Superior temporal gyrus (tissue), 1 donor: ENCODE results near the gene ZNF100.
"Not testable (repeated sequence)": the region's sequence is repeated elsewhere in the genome, so short reads cannot be mapped to it uniquely, and the experiment has no call there.

Source experiments
- DNase-seq: peaks from one replicate; pipeline ENCODE4 v3.0.0-alpha.2; 2016; ENCODE audit errors: extremely low spot score

ZNF100 gene

DNA sequence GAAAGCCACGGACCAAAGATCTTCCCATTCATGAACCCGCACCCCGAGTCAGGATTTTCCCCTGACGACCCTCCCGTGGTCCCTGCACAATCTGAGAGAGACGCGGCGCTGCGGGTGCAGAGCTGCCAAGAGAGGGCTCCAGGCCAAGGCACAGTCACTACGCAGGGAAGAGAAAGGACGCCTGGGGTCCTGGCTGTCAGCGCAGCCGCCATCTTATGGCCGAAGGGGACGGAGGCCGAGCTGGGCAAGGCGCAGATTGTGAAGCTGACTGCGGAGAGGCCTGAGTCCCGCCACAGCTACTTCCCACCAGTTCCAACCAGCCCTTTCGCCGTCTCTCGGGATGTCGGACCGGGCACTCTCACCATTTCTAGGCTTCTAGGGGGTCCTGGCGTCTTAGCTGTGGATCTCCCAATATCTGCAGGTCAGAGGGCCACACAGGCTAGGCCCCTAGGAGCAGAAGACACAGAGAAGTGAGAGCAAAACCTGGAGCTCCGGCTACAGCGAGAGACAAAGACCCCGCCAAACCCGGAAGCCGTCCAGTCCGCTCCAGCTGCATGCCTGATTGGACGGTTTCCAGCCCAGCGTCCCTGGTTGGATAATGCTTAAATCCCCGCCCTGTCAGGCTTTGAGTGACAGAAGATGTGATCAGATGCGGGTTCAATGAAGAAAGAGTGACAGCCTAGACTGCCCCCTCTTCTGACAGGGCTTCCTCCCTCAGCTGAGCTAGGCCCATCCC, at the start of gene ZNF100:
ZNF100 (minus strand) TSS at position 515 of the 736 bp plus-strand sequence; CDS start at position 365, 150 bp downstream.
- DNase-seq, result peak; percentile 96

DNA sequence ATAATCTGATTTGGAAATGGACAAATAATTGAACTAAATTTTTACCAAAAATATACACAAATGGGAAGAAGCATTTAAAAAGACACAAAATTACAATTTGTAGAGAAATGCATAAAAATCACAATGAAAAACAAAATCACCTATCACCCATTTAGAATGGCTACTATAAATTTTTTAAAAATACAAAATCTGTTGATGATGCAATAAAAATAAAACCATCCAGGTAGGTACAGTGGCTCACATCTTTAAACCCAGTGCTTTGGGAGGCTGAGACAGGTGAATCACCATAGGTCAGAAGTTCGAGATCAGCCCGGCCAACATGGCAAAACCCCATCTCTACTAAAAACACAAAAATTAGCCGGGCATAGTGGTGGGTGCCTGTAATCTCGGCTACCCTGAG, 45.1 kb upstream of the ZNF100 start:
- no peak for DNase-seq

DNA sequence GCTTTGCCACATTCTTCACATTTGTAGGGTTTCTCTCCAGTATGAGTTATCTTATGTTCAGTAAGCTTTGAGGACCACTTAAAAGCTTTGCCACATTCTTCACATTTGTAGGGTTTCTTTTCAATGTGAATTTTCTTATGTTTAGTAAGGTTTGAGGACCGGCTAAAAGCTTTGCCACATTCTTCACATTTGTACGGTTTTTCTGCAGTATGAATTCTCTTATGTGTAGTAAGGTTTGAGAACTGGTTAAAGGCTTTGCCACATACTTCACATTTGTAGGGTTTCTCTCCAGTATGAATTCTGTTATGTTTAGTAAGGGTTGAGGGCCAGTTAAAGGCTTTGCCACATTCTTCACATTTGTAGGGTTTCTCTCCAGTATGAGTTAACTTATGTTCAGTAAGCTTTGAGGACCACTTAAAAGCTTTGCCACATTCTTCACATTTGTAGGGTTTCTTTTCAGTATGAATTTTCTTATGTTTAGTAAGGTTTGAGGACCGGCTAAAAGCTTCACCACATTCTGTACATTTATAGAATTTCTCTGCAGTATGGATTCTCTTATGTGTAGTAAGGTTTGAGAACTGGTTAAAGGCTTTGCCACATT, 41.1 kb upstream of the ZNF100 start:
- not testable (repeated sequence) for DNase-seq

DNA sequence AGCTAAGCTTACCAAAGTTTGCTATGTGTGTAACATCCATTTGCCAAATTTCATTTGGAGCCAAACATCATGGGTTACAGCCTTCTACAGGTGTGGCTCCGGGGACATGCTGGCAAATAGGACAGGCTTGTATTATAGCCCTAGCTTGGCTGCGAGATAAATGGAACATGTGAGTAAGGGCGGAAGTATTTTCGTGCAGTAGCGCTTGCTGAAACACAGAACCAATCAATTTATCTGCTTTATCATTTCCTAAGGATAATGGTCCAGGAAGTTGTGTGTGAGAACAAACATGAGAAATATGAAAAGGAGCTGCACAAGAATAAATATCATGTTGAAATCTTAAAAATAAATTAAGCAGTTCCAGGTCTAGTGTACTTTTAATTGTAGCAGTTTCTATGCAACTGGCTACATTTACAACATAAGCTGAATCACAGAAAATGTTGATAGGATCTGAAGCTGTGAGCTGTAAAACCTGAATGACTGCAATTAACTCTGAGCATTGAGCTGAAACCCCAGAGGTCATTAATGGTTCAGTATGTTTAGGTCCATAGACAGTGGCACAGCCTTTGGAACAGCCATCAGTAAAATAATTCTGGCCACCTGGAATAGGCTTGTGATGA, 22.2 kb upstream of the ZNF100 start:
- DNase-seq, result no peak

DNA sequence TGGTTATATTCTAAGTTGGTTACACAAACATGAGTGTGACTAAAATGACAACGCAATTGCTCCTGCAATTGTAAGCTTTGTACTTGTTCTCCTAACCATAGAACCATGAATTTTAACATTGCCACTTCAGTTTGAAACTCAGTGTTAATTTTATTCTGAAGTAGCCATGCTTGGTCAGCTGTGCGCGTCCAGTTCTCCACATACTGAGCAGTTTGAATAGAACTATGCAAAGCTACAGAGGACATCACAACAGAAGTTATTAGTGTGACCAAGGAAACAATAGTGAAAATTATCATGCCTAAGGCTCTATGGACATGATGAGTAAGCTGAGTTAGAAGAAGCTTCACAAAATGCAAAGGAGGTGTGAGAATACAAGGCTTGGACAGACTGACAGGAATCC, 19.6 kb upstream of the ZNF100 start:
- DNase-seq, result no peak

DNA sequence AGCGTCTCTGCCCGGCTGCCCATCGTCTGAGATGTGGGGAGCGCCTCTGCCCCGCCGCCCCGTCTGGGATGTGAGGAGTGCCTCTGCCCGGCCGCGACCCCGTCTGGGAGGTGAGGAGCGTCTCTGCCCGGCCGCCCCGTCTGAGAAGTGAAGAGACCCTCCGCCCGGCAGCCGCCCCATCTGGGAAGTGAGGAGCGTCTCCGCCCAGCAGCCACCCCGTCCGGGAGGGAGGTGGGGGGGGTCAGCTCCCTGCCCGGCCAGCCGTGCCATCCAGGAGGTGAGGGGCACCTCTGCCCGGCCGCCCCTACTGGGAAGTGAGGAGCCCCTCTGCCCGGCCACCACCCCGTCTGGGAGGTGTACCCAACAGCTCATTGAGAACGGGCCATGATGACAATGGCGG, 8.4 kb upstream of the ZNF100 start:
- not testable (repeated sequence) for DNase-seq

DNA sequence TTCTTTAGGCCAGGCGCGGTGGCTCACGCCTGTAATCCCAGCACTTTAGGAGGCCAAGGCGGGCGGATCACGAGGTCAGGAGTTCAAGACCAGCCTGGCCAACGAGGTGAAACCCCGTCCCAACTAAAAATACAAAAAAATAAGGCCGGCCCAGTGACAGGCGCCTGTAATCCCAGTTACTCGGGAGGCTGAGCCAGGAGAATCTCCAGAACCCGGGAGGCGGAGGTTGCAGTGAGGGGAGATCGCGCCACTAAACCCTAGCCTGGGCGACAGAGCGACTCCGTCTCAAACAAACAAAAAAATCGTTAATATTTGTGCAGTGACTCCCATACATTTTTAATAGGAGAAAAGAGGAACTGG, 694 bp downstream of the ZNF100 start:
- not testable (repeated sequence) for DNase-seq

DNA sequence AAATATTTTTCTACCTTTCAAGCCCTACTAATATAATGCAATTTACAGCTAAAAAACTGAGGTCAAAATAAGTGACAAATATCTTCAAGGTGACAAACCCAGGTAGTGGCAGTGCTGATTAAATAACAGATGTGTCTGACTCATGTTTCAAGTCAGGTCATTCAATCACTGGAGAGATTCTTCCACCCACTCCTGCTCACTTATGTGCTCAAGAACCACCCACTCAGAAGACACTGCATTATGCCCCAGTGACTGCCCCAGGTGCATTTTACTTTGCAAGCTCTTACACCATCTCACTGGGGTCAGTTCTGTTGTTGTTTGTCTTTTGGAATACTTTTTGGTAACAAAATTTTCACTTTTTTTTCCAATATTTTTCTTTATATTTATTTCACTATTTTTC, 2.2 kb downstream of the ZNF100 start:
- no peak for DNase-seq

DNA sequence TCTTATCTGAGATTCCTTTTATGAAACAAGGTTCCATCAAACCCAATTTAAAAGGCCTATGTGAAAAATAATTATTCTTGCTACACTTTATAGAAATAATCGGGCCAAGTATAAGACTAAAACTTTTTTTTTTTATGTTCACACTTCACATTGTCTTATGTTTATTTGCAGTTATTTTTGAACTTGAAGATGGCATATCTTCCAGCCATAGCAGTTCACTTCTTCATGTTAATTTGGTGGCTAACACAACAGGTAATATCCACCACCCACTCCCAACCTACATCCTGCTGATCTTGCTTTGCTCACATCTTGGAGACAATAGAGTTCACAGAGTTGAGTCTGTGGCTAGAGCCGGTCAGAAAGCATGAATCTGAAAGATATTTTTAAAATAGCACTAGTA, 5.8 kb downstream of the ZNF100 start:
- not testable (repeated sequence) for DNase-seq

DNA sequence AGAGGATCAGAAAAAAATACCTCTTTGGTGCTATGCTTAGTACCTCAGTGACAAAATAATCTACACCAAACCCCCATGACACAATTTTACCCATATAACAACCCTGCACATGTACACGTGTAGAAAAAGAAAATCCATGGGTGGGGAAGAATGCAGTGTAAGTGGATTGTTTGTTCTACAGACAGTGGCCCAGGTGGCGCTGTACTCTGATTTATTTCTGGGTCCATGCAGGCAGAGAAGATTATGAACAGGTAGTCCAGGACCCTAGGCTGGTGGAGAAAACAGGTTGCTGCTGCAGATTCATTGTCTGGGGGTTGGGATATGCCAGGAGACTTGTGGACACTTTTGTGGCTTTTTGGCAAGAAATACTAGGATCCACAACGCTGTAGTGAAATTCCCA, 9.1 kb downstream of the ZNF100 start:
- no peak for DNase-seq

DNA sequence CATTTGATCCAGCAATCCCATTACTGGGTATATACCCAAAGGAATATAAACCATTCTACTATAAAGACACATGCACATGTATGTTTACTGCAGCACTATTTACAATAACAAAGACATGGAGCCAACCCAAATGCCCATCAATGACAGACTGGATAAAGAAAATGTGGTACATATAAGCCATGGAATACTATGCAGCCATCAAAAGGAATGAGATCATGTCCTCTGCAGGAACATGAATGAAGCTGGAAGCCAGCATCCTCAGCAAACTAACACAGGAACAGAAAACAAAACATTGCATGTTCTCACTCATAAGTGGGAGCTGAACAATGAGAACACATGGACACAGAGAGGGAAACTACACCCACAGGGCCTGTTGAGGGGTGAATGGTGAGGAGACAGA, 11.8 kb downstream of the ZNF100 start:
- not testable (repeated sequence) for DNase-seq

DNA sequence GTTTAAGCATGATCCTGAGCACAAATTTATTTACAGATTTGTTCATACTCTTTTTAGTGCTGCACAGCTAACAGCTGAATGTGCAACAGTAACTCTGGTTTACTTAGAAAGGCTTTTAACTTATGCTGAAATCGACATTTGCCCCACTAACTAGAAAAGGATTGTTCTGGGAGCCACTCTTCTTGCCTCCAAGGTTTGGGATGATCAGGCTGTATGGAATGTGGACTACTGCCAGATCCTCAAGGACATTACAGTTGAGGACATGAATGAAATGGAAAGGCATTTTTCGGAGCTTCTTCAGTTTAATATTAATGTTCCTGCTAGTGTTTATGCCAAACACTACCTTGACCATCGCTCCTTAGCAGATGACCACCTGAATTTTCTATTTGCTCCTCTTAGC, 16.0 kb downstream of the ZNF100 start:
- no peak for DNase-seq

DNA sequence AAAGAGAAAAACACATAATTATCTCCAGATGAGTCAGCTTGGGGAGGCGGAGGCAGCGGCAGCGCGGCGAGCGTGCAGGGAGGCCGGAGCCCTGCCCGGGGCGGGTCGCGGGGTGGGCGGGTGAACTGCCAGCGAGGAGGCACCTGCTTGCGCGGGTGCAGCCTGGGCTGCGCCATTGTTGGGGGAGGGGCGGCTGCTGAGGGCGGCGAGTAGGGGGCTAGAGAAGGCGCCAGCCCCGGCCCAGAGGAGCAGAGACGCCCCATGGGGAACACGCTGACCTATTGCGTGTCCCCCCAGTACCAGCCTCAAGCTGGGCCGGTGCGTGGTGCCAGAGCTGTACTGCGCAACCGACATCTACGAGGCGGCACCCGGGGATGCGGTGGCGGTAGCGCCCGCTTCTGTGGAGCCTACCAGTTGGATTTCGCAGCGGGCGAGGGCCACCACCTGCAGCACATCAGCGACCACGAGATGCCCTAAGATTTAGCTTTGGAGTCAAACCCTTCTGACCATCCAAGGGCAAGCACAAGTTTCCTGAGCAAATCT, 16.7 kb downstream of the ZNF100 start:
- DNase-seq, result no peak

DNA sequence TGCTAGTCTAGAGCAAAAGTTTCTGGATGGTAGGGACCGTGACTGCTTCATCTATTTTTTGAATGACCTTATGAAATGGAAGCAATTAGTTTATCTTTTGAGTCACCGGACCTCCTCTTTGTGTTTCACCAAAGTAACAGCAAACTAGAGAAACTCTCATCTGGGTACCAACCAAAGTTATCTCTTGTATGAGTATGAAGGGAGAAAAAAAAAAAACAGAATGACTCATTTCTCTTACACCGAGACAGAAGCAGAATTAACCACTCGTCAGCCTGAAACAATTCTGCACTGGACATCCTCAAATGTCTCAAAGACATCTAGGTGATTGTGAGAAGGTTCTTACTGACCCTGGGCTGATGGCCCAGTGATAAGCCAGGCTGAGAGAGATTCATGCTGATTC, 18.3 kb downstream of the ZNF100 start:
- DNase-seq, result no peak

DNA sequence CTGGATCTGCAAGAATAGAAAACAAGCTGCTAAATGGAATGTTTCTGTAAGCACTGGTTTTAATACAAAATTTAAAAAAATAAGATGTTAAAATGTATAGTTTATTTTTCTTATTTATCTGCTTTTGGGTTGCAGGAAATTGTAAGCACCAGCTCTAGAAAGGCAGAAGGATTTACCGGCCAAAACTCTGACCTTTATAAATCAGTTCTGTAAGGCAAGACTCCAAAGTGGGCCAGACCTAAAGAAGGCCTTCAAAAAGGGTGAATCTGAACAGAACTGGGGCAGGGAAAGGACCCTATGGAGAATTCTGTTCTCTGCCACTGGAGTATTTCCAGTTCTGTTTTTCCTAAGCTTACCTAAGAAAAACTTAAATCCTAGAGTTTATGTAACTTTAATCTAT, 19.3 kb downstream of the ZNF100 start:
- DNase-seq, result no peak

DNA sequence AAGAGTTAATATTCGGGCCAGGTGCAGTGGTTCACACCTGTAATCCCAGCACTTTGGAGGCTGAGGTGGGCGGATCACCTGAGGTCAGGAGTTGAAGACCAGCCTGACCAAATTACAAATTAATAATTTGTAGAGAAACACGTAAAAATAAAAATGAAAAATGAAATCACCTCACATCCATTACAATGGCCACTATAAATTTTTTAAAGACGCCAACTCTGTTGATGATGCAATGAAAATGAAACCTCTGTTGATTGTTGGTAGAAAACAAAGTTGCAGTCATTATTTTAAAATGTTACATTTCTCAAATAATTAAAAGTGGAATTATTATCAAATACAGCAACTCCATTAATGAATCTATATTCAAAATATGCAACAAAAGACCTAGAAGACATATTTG, 26.8 kb downstream of the ZNF100 start:
- DNase-seq, result no peak

DNA sequence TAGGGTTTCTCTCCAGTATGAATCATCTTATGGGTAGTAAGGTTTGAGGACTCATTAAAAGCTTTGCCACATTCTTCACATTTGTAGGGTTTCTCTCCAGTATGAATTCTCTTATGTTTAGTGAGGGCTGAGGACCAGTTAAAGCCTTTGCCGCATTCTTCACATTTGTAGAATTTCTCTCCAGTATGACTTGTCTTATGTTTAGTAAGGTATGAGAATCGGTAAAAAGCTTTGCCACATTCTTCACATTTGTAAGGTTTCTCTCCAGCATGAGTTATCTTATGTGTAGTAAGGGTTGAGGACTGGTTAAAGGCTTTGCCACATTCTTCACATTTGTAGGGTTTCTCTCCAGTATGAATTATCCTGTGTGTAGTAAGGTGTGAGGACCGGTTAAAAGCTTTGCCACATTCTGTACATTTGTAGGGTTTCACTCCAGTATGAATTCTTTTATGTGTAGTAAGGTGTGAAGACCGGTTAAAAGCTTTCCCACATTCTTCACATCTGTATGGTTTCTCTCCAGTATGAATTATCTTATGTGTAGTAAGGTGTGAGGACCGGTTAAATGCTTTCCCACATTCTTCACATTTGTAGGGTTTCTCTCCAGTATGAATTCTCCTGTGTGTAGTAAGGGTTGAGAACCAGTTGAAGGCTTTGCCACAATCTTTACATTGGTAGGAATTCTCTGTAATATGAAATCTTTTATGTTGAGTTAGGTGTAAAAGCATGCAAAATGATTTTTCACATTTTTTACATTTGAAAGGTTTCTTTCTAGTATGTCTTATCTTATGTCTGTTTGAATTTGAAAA, 40.2 kb downstream of the ZNF100 start:
- not testable (repeated sequence) for DNase-seq

DNA sequence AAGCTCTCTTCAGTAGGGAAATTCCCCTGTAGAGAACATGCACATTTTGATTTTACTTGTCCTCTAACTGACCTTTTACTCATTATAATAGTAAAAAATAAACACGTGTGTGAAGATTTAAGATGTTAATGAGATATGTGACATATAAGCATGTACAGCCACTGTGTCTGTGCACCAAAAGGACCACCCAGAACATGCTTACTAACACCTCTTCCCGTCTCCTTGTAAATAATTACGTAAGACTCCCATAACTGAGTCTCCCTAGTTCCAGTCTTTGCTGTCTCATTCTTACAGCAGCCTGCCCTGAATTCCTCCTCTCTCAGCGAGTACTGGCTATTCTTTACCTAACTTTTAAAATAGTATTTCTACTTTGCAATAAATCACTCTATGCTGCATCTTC, 53.6 kb downstream of the ZNF100 start:
- DNase-seq, result no peak

DNA sequence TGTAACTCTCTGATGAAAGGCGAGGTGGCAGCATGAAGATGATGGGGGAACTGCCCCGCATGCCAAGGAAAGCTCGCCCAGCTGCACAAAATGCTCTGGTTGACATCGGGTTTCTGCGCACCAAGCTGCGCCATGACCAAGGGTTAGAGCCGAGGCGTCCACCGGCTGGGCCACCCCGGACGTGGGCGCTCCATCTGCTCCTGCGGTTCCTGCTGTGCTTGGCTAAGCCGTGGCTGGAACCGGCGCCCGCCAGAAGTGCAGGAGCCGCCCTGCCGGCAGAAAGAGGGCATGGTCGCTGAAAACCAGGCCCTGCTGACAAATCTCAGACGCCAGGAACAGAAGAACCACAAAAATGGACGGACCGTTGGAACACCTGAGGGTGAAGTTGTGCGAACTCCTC, 57.9 kb downstream of the ZNF100 start:
- no peak for DNase-seq

DNA sequence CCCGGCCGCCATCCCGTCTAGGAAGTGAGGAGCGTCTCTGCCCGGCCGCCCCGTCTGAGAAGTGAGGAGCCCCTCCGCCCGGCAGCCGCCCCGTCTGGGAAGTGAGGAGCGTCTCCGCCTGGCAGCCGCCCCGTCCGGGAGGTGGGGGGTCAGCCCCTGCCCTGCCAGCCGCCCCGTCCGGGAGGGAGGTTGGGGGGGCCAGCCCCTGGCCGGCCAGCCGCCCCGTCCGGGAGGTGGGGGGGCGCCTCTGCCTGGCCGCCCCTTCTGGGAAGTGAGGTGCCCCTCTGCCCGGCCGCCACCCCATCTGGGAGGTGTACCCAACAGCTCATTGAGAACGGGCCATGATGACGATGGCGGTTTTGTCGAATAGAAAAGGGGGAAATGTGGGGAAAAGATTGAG, 59.5 kb downstream of the ZNF100 start:
- DNase-seq, result not testable (repeated sequence)

DNA sequence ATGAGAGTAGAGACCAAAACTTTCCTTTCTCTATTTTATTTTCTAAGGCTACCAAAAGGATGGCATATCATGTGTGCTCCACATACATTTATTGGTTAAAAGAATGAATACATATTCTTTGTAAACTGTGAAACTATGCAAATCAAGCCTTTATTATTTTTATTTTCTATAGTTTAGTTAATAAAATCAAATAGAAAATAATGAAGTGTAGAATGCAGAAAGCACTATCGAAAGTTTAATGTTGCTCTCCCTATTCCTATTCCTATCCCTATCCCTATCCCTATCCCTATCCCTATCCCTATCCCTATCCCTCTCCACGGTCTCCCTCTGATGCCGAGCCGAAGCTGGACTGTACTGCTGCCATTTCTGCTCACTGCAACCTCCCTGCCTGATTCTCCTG, 60.3 kb downstream of the ZNF100 start:
- no peak for DNase-seq

DNA sequence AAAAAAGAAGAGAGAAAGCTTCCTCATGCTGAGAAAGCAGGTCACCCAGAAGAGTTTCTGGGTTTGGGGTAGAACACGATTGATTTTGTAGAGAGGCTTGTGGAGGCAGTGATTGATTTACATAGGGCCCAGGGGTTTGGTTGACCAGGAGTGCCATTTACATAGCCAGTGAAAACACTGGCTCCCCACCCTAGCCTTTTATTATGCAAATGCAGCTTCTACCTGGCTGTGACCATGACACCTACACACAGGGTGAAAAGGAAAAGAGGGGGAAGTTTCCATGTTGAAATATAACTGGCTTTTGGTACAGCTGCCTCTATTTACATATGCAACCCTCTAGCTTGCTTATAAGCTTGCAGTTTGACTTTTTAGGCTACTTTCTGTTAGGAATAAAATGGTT, 62.0 kb downstream of the ZNF100 start:
- DNase-seq, result no peak
